SU-DHL-6 (cell line): ENCODE measurements around the gene PRKCE.

Experiments
- EZH2phosphoT487 ChIP-seq: fragments of 200-600 bp; sonication (generic), shearing (Covaris generic); conservative IDR thresholded peaks from 2 replicates; pipeline ENCODE4 v1.6.1; 2018; ENCODE audit warnings: mild to moderate bottlenecking, antibody characterized with exemption, low read length, moderate library complexity, mixed read lengths
- TF ChIP-seq, protein P1 (sequence below): fragments of 200-600 bp; sonication (generic); IDR thresholded peaks from one replicate; pipeline ENCODE4 v1.5.1; 2017; ENCODE audit warnings: antibody characterized with exemption, mild to moderate bottlenecking, low read length, moderate library complexity; ENCODE audit not compliant: insufficient read depth, poor library complexity, severe bottlenecking

DNA sequence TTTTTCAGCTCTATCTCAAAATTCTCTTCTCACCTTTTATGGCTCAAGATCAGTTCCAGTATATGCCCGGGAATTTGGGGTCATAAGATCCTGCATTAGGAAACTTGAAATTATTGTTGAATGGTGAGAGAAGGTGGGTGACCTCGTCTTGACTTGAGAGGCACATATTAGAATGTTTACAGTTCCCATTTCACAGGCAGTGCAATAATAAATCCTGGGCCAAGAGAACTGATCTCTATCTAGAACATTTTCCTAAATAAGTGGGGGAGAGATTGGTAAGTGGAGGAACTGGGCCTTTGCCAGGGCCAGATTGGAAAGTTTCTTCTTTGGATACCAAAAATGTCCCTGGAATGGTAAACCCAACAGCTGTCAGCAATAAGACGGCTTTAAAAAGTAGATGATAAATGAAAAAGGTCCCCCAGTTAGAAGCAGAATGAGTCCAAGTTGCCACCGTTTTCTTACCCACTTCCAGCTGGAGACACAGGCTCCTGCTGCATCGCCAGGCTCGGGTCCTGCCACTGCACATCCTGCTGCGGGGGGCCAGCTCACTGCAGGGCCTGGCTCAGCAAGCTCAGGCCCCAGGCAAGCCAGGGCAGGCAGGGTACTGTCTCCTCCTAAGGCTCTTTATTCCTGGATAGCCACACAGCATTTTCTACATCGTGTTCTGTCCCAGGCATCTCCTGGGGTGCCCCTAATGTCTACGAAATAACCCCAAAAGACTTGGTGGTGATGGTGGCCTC, 519.3 kb downstream of the PRKCE start:
- TF ChIP-seq, protein P1, sequence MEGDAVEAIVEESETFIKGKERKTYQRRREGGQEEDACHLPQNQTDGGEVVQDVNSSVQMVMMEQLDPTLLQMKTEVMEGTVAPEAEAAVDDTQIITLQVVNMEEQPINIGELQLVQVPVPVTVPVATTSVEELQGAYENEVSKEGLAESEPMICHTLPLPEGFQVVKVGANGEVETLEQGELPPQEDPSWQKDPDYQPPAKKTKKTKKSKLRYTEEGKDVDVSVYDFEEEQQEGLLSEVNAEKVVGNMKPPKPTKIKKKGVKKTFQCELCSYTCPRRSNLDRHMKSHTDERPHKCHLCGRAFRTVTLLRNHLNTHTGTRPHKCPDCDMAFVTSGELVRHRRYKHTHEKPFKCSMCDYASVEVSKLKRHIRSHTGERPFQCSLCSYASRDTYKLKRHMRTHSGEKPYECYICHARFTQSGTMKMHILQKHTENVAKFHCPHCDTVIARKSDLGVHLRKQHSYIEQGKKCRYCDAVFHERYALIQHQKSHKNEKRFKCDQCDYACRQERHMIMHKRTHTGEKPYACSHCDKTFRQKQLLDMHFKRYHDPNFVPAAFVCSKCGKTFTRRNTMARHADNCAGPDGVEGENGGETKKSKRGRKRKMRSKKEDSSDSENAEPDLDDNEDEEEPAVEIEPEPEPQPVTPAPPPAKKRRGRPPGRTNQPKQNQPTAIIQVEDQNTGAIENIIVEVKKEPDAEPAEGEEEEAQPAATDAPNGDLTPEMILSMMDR, result no peak
- TF ChIP-seq EZH2phosphoT487, result no peak
